ENCODE results near the gene DLX4.

DLX4 gene

DNA sequence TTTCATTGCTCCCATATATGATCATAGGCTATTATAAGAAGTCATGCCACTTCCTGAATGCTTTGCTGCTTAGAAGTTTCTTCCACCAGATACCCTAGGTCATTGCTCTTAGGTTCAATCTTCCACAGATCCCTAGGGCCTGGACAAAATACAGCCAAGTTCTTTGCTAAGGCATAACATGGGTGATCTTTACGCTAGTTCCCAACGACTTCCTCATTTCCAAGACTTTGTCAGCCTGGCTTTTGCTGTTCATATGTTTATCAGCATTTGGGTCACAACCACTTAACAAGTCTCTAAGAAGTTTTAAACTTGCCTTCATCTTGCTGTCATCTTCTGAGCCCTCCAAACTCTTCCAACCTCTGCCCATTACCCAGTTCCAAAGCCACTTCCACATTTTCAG is 46.2 kb downstream of the DLX4 start:
- Histone ChIP-seq H3K4me3 (ENCODE audit: low read depth in 1 of 2, low read length in 2 of 2) (no peak overlapping the region), H3K9me3 (ENCODE audit: insufficient read depth, low read length, severe bottlenecking) (peaks cover 10% of the 10 kb centered on the region), H3K4me1 (ENCODE audit: insufficient read depth, low read length) (no peaks in the 10 kb centered on the region), H3K9ac (ENCODE audit: low read depth, low read length) (no peak overlapping the region), H3K36me3 (ENCODE audit: insufficient read depth, low read length) (no peaks in the 10 kb centered on the region), H3K27me3 (ENCODE audit: insufficient read depth, low read length, poor library complexity) (peaks cover 3% of the 10 kb centered on the region), H3K79me2 (ENCODE audit: insufficient read depth, low read length) (no peaks in the 10 kb centered on the region), H4K20me1 (ENCODE audit: insufficient read depth, low read length) (no peaks in the 10 kb centered on the region), H3K27ac (ENCODE audit: low read length) (no peak overlapping the region), H3K4me2 (ENCODE audit: insufficient read depth, low read length) (no peak overlapping the region), H2AFZ (ENCODE audit: low read depth, low read length) (no peak overlapping the region)
- ATAC-seq (ENCODE audit: insufficient read depth, low read depth) = no peak
- DNase-seq = no peak
- no peak for TF ChIP-seq EZH2 (IDR thresholded peaks at IDR 0.05; ENCODE audit: borderline replicate concordance, low read depth, low read length, severe bottlenecking)
- TF ChIP-seq, protein P1, sequence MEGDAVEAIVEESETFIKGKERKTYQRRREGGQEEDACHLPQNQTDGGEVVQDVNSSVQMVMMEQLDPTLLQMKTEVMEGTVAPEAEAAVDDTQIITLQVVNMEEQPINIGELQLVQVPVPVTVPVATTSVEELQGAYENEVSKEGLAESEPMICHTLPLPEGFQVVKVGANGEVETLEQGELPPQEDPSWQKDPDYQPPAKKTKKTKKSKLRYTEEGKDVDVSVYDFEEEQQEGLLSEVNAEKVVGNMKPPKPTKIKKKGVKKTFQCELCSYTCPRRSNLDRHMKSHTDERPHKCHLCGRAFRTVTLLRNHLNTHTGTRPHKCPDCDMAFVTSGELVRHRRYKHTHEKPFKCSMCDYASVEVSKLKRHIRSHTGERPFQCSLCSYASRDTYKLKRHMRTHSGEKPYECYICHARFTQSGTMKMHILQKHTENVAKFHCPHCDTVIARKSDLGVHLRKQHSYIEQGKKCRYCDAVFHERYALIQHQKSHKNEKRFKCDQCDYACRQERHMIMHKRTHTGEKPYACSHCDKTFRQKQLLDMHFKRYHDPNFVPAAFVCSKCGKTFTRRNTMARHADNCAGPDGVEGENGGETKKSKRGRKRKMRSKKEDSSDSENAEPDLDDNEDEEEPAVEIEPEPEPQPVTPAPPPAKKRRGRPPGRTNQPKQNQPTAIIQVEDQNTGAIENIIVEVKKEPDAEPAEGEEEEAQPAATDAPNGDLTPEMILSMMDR (IDR thresholded peaks at IDR 0.05; ENCODE audit: borderline replicate concordance, extremely low read depth, low read length, poor library complexity, severe bottlenecking) = no peak

DNA sequence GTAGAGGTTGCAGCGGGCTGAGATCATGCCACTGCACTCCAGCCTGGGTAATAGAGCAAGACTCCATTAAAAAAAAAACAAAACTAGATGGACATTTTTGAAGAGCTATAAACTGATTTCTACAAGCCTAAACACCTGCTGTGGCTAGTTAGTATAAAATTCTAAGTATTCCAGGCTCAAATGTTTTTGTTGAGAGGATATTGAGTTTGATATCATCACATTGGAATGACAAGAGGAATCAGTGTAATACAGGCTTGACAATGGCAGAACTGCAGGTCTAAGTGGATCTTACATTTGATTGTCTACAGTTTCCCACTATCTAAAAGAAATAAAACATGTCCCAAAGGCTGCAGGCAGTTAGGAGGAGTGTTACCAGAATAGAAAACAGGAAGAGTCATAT is 49.9 kb downstream of the DLX4 start:
- Histone ChIP-seq H2AFZ (ENCODE audit: low read depth, low read length) (no peak overlapping the region), H3K9me3 (ENCODE audit: insufficient read depth, low read length, severe bottlenecking) (peaks cover 10% of the 10 kb centered on the region), H3K4me3 (ENCODE audit: low read depth in 1 of 2, low read length in 2 of 2) (no peak overlapping the region), H3K36me3 (ENCODE audit: insufficient read depth, low read length) (no peaks in the 10 kb centered on the region), H3K9ac (ENCODE audit: low read depth, low read length) (no peak overlapping the region), H3K79me2 (ENCODE audit: insufficient read depth, low read length) (no peaks in the 10 kb centered on the region), H3K4me1 (ENCODE audit: insufficient read depth, low read length) (no peaks in the 10 kb centered on the region), H4K20me1 (ENCODE audit: insufficient read depth, low read length) (no peaks in the 10 kb centered on the region), H3K4me2 (ENCODE audit: insufficient read depth, low read length) (no peak overlapping the region), H3K27ac (ENCODE audit: low read length) (no peak overlapping the region), H3K27me3 (ENCODE audit: insufficient read depth, low read length, poor library complexity) (peaks cover 3% of the 10 kb centered on the region)
- TF ChIP-seq, protein P1 (IDR thresholded peaks at IDR 0.05; ENCODE audit: borderline replicate concordance, extremely low read depth, low read length, poor library complexity, severe bottlenecking) = no peak
- no peak for TF ChIP-seq EZH2 (IDR thresholded peaks at IDR 0.05; ENCODE audit: borderline replicate concordance, low read depth, low read length, severe bottlenecking)
- no peak for ATAC-seq (ENCODE audit: insufficient read depth, low read depth)
- DNase-seq = no peak

DNA sequence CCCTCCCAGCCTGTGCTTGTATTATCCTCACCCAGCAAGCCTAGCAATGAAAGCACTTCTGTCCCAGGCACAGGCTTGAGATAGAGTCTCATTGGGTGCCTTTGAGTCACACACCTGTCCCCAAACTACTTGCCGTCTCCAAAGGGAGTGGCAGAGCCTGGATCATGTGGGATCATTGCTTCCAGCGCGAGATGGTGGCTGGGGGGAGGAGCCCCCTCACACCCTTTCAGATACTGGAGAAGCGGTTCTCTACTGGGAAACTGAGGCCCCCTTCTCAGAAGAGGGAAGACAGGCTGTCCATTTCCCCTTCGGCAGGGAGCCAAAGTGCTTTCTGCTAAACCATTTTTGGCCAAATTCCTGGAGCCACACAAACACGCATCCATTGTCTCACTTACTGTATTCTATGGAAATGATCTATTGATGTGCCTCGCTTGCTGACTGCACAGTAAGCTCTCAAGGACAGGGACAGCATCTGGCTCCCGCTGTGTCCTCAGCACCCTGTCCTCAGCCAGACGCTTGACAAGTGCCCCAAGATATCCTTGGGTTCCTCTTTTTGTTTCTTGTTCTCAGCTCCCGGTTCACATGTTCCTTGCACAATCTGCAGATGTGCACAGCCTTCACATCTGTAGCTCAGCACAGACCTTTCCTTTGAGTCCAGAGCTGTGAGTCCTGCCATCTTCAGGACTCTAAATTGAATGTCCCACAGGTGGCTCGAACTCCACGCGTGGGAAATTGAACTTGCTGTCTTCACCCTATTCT is 52.0 kb downstream of the DLX4 start:
- no peak overlapping the region for H3K27ac ChIP-seq (ENCODE audit: low read length)
- TF ChIP-seq EZH2 (IDR thresholded peaks at IDR 0.05; ENCODE audit: borderline replicate concordance, low read depth, low read length, severe bottlenecking) = no peak
- TF ChIP-seq, protein P1 (IDR thresholded peaks at IDR 0.05; ENCODE audit: borderline replicate concordance, extremely low read depth, low read length, poor library complexity, severe bottlenecking) = no peak
- peaks cover 3% of the 10 kb centered on the region for H3K27me3 ChIP-seq (ENCODE audit: insufficient read depth, low read length, poor library complexity)
- H3K4me2 ChIP-seq (ENCODE audit: insufficient read depth, low read length) = no peak overlapping the region
- ATAC-seq (ENCODE audit: insufficient read depth, low read depth) (no peak), DNase-seq (no peak)
- no peak overlapping the region for H2AFZ ChIP-seq (ENCODE audit: low read depth, low read length)
- H3K4me3 ChIP-seq (ENCODE audit: low read depth in 1 of 2, low read length in 2 of 2) = no peak overlapping the region
- no peaks in the 10 kb centered on the region for H4K20me1 ChIP-seq (ENCODE audit: insufficient read depth, low read length)
- H3K79me2 ChIP-seq (ENCODE audit: insufficient read depth, low read length) = no peaks in the 10 kb centered on the region
- H3K9me3 ChIP-seq (ENCODE audit: insufficient read depth, low read length, severe bottlenecking) = peaks cover 17% of the 10 kb centered on the region
- H3K9ac ChIP-seq (ENCODE audit: low read depth, low read length) = no peak overlapping the region
- no peaks in the 10 kb centered on the region for H3K4me1 ChIP-seq (ENCODE audit: insufficient read depth, low read length)
- H3K36me3 ChIP-seq (ENCODE audit: insufficient read depth, low read length) = no peaks in the 10 kb centered on the region
